SK-N-MC (cell line): ENCODE measurements around the gene DUSP28.

Source experiments
- DNase-seq: peaks from one replicate; pipeline ENCODE4 v3.0.0-alpha.2; 2011; ENCODE audit warnings: low read depth, low spot score
- H3K27ac ChIP-seq: fragments of 200-600 bp; sonication (generic); 2 replicates; pipeline ENCODE4 v1.5.1; 2016; ENCODE audit warnings: mixed run types
- H3K36me3 ChIP-seq: fragments of 200-600 bp; sonication (generic); 2 replicates; pipeline ENCODE4 v1.6.1; 2017; ENCODE audit warnings: antibody characterized with exemption, low read length, mixed read lengths; ENCODE audit not compliant: insufficient read depth
- H3K4me3 ChIP-seq: fragments of 200-600 bp; sonication (generic); 2 replicates; pipeline ENCODE4 v1.5.1; 2016
- H3K9ac ChIP-seq: fragments of 200-600 bp; sonication (generic); 2 replicates; pipeline ENCODE4 v1.8.0; 2017; ENCODE audit warnings: mixed run types, mixed read lengths; ENCODE audit not compliant: insufficient read length
- H3K9me3 ChIP-seq: fragments of 200-600 bp; sonication (generic); 2 replicates; pipeline ENCODE4 v1.6.1; 2017; ENCODE audit warnings: low read depth, mild to moderate bottlenecking, antibody characterized with exemption, low read length, moderate library complexity, mixed read lengths
- EZH2 ChIP-seq: fragments of 200-600 bp; sonication (generic); IDR thresholded peaks from one replicate; pipeline ENCODE4 v1.6.1; 2017; ENCODE audit warnings: antibody characterized with exemption
- FOXP2 ChIP-seq: optimal IDR thresholded peaks from 2 replicates; pipeline ENCODE3; 2011; ENCODE audit warnings: mild to moderate bottlenecking, moderate library complexity; ENCODE audit not compliant: insufficient read depth; ENCODE audit errors: extremely low read length, control extremely low read depth
- POLR2AphosphoS5 ChIP-seq: IDR thresholded peaks from 2 replicates; pipeline ENCODE4 v1.6.1; 2012; ENCODE audit warnings: mild to moderate bottlenecking, low read depth, low read length, borderline replicate concordance

The DUSP28 gene

DNA sequence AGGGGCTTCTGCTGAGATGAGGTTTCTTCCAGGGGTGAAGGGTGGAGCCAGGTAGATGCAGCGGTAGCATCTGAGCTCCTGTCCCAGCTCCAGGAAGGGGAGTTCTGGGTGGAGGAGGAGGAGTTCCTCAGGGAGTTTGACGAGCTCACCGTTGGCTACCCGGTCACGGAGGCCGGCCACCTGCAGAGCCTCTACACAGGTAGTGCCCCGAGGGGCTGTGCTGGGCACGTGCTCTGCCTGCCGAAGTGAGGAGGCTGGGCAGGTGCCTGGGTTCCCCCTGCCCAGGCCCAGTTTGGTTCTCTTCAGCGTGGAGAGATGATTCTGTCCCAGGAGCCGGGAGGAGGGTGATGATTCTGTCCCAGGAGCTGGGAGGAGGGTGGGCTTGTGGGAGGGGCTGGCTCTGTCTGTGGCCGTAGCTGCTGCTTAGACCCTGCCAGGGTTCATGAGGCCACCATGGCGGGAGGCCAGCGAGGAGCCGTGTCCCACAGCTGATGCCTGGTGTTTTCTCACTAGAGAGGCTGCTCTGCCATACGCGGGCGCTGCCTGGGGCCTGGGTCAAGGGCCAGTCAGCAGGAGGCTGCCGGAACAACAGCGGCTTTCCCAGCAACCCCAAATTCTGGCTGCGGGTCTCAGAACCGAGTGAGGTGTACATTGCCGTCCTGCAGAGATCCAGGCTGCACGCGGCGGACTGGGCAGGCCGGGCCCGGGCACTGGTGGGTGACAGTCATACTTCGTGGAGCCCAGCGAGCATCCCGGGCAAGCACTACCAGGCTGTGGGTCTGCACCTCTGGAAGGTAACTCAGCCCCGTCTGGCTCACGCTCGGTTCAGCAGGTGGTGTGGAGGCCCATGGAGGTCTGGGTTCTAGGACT, 34.6 kb downstream of the DUSP28 start:
- Histone ChIP-seq H3K9ac (no peak overlapping the region), H3K9me3 (no peaks in the 10 kb centered on the region), H3K4me3 (no peak overlapping the region), H3K27ac (no peak overlapping the region), H3K36me3 (peaks cover 4% of the 10 kb centered on the region; the same call in 1 of the 2 replicates)
- DNase-seq, result no peak
- TF ChIP-seq FOXP2 (no peak), POLR2AphosphoS5 (no peak), EZH2 (no peak)

DNA sequence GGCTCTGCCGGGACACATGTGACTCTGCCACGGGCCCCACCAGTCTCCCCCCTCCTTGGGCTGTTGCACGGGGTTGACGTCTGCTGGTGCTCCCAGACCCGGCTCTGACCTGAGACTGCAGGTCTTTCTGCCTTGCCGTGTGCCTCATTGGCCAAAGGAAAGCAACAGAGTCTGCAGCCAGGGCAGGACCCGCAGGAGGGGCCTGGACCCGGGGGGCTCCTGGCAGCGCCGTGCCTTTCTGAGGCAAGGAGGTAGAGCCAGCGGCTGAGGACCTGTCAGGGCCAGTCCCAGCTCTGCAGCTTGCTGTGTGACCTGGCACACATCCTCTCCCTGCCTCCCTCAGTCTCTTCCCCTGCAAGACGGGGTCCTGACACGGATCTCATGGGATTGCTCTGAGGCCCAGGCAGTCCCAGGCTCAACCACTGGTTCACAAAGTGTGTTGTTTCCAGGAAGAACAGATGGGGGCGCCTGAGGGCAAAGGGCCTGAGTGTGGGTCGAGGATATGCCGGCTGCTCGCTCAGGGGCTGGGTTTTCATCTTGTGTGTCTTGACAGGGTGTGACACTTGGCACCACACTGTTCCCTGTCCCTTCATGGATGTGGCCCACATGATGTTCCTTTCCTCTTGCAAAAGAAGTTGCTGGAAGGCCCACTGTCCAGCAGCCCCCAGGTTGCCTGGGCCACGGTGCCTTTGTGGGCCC, 35.4 kb downstream of the DUSP28 start:
- DNase-seq, result no peak

GRCh38 chr2:240596080-240596460, 35.9 kb downstream of the DUSP28 start:
- H3K9ac ChIP-seq, result no peak overlapping the region

More for the DNA sequence above, 35.4 kb downstream of the DUSP28 start:
- TF ChIP-seq EZH2 (no peak), POLR2AphosphoS5 (no peak), FOXP2 (no peak)
- Histone ChIP-seq H3K27ac (no peak overlapping the region), H3K9ac (no peak overlapping the region), H3K9me3 (no peaks in the 10 kb centered on the region), H3K4me3 (no peak overlapping the region), H3K36me3 (no peaks in the 10 kb centered on the region; the same call in 1 of the 2 replicates)

DNA sequence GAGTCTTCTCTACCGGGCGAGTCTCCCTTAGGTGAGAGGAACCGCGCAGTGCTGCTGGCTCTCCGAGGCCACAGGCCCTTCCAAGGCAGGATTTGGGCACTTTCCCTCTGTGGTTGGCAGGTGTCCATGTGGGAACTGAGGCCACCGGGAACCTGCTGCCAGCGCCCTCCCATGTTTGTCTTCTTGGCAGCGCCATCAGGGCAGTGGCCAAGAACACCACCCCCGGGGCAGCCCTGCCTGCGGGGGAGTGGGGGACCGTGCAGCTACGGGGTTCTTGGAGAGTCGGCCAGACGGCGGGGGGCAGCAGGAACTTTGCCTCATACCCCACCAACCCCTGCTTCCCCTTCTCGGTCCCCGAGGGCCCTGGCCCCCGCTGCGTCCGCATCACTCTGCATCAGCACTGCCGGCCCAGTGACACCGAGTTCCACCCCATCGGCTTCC, 36.4 kb downstream of the DUSP28 start:
- DNase-seq, result no peak
- no peak for TF ChIP-seq EZH2
- TF ChIP-seq POLR2AphosphoS5, result no peak
- TF ChIP-seq FOXP2, result no peak
- Histone ChIP-seq H3K27ac (no peak overlapping the region), H3K36me3 (no peaks in the 10 kb centered on the region; the same call in 1 of the 2 replicates), H3K9ac (no peak overlapping the region), H3K4me3 (no peak overlapping the region), H3K9me3 (no peaks in the 10 kb centered on the region)

More at GRCh38 chr2:240596080-240596460, 35.9 kb downstream of the DUSP28 start:
- no peak for DNase-seq
- no peak overlapping the region for H3K27ac ChIP-seq
- TF ChIP-seq POLR2AphosphoS5, result no peak
- no peak for TF ChIP-seq EZH2
- TF ChIP-seq FOXP2, result no peak
- H3K4me3 ChIP-seq, result no peak overlapping the region
- H3K9me3 ChIP-seq, result no peaks in the 10 kb centered on the region
- H3K36me3 ChIP-seq, result no peaks in the 10 kb centered on the region; the same call in 1 of the 2 replicates

DNA sequence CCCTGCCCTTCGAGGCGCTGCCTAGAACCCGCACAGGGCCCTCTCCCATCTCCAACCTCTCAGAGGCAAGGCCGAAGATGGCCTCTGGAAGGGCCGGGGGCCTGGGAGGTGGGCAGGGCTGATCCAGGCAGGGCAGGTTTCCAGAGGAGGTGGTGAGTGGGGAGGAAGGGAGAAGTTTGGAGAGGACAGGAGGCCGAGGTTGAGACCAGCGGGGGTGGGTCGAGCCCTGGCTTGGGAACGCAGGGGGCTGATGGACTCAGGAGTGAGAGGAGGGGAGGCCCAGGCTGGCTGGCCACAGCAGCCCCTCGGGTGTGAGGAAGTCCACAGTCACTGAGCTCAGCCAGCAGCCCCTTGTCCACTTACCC, 36.9 kb downstream of the DUSP28 start:
- Histone ChIP-seq H3K27ac (no peak overlapping the region), H3K4me3 (no peak overlapping the region), H3K9me3 (no peaks in the 10 kb centered on the region), H3K9ac (no peak overlapping the region), H3K36me3 (no peaks in the 10 kb centered on the region; the same call in 1 of the 2 replicates)
- TF ChIP-seq FOXP2 (no peak), EZH2 (no peak), POLR2AphosphoS5 (no peak)
- DNase-seq, result no peak

DNA sequence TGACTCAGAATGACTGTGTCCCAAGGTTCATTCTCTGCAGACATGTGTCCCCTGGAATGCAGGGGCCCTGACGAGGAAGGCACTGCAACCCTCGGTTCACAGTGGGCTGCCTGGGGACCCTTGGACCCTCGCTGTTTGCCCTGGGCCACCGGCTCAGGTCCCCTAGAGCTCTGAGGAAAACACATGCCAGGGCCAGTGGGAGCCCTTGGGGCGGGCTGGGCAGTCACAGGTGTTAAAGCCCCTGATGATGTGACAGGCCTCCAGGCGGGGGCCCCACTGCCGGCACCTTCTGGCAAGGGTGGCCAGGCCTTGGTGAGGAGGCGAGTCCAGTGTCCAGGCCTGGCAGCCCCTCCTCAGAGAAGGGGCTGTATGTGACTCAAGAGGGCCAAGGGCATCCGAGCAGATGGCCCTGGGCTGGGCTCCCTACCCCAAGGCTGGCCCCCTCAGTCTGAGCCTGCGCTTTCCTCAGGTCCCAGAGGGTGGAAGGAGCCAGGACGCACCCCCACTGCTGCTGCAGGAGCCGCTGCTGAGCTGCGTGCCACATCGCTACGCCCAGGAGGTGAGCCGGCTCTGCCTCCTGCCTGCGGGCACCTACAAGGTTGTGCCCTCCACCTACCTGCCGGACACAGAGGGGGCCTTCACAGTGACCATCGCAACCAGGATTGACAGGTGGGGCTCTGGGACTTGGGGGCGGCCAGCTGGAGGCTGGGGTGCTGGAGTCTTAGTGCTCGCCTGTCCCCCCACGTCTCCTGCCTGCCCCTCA, 37.4 kb downstream of the DUSP28 start:
- H3K36me3 ChIP-seq, result no peaks in the 10 kb centered on the region; the same call in 1 of the 2 replicates
- no peaks in the 10 kb centered on the region for H3K9me3 ChIP-seq
- DNase-seq, result no peak
- no peak overlapping the region for H3K27ac ChIP-seq
- H3K4me3 ChIP-seq, result no peak overlapping the region
- TF ChIP-seq POLR2AphosphoS5 (no peak), EZH2 (no peak), FOXP2 (no peak)
- H3K9ac ChIP-seq, result no peak overlapping the region

GRCh38 chr2:240598311-240598911, 38.3 kb downstream of the DUSP28 start:
- no peak for TF ChIP-seq EZH2
- no peak for TF ChIP-seq FOXP2
- TF ChIP-seq POLR2AphosphoS5, result no peak
- DNase-seq, result no peak
- no peak overlapping the region for H3K9ac ChIP-seq
- no peak overlapping the region for H3K4me3 ChIP-seq
- H3K36me3 ChIP-seq, result no peaks in the 10 kb centered on the region
- H3K27ac ChIP-seq, result no peak overlapping the region
- no peaks in the 10 kb centered on the region for H3K9me3 ChIP-seq
